ENCODE measurements around the gene CREB5. TPM values are rescaled to one million over a fixed set of nuclear protein-coding genes. Genes with fewer than 3 reads are reported as not detected.

The CREB5 gene
- total and polyA plus RNA-seq, 2 donors (not counting 3 experiments of a cell fraction or from before 2014, with no cell fraction given) = 19.6 to 28.4 TPM

- no peaks in the 10 kb centered on the region for H3K36me3 ChIP-seq (ENCODE audit: control insufficient read depth in 2 of 2, extremely low read depth in 1 of 2, insufficient read depth in 2 of 2, low read length in 2 of 2)
- H3K4me3 ChIP-seq (replicated peaks in 1 of 3; ENCODE audit: insufficient read depth in 1 of 3, low read depth in 1 of 3, low read length in 3 of 3) = no peak overlapping the region
- H4K20me1 ChIP-seq (replicated peaks; ENCODE audit: control insufficient read depth, extremely low read depth, insufficient read depth, low read length) = no peaks in the 10 kb centered on the region
- no peaks in the 10 kb centered on the region for H3K27me3 ChIP-seq (ENCODE audit: control insufficient read depth in 2 of 2, insufficient read depth in 2 of 2, low read length in 2 of 2)
- H3K9me1 ChIP-seq (replicated peaks; ENCODE audit: control insufficient read depth, extremely low read depth, insufficient read depth, low read length) = no peaks in the 10 kb centered on the region
- H3K9me3 ChIP-seq (replicated peaks; ENCODE audit: control insufficient read depth, insufficient read depth, low read length) = no peaks in the 10 kb centered on the region
- DNase-seq (ENCODE audit: low read depth, low spot score) (peak; percentile 71), FAIRE-seq (peak; percentile 99)
- H3K27ac ChIP-seq (ENCODE audit: insufficient read depth, low read depth, low read length) = no peak overlapping the region
- H3K9ac ChIP-seq (replicated peaks; ENCODE audit: extremely low read depth, insufficient read depth, low read length) = no peak overlapping the region
- BruUV-seq (replicated peaks) = no TSS peak
- no peaks in the 10 kb centered on the region for H3K79me2 ChIP-seq (ENCODE audit: control insufficient read depth, insufficient read depth, low read length)
- TF ChIP-seq FOS (IDR thresholded peaks at IDR 0.05; ENCODE audit: borderline replicate concordance, insufficient read depth, low read length) (peak; percentile 87), JUN (IDR thresholded peaks at IDR 0.05; ENCODE audit: borderline replicate concordance, insufficient read depth, insufficient read length, low read depth) (peak; percentile 33), MYC (IDR thresholded peaks at IDR 0.05; ENCODE audit: low read depth, low read length) (peak; percentile 49), GATA2 (IDR thresholded peaks at IDR 0.05; ENCODE audit: insufficient read depth, insufficient read length, low read depth, low read length) (no peak)
- dilution Hi-C loops (cut with MboI; ENCODE audit: extremely low pct_ligation_motif_present, low sequenced_read_pairs) (no loop called here), intact Hi-C loops (cut with micrococcal nuclease) (loop anchor here (1.0 kb wide), 1 partner anchor 63 kb away; no protein-coding TSS in a partner anchor)
- H3K4me2 ChIP-seq (ENCODE audit: insufficient read depth, low read length) = peak overlapping the region; percentile 12
- peaks cover 11% of the 10 kb centered on the region for H3K4me1 ChIP-seq (ENCODE audit: control insufficient read depth, extremely low read depth, insufficient read depth, low read length)
- POLR2A ChIA-PET = no interaction called here
- CTCF ChIA-PET = interaction anchor here (1.2 kb wide), 1 partner anchor 271 kb away, joined by 3 read pairs; no protein-coding TSS in a partner anchor
- H2AFZ ChIP-seq (ENCODE audit: low read depth, low read length) = no peak overlapping the region
Observed at GRCh38 chr7:28748933-28749584, 336.7 kb downstream of the CREB5 start.

DNA sequence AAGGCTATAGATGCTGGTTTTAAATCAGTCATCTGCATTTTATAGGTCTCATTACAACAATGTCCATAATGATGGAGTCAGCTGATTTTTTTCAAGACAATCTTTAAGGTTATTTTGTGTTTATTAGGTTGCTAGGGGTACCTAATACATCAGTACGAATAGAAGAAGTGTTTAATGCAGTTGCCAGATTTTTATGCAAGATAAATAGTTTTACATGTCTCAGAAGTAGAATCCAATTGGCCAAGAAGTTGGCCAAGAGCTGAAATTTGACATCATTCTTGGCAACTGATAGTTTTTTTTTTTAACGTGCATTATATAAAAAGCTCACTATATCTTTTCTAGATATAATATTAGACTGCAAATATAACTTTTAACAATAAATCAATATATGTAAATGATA is 337.3 kb downstream of the CREB5 start:
- H4K20me1 ChIP-seq (replicated peaks; ENCODE audit: control insufficient read depth, extremely low read depth, insufficient read depth, low read length) = no peaks in the 10 kb centered on the region
- H2AFZ ChIP-seq (ENCODE audit: low read depth, low read length) = no peak overlapping the region
- CTCF ChIA-PET = interaction anchor here (0.8 kb wide), 1 partner anchor 64 kb away, joined by 3 read pairs; no protein-coding TSS in a partner anchor
- TF ChIP-seq POLR2A (IDR thresholded peaks at IDR 0.05; ENCODE audit: low read depth, low read length) (no peak), EZH2 (IDR thresholded peaks at IDR 0.05; ENCODE audit: borderline replicate concordance, low read depth, low read length, severe bottlenecking) (no peak), GATA2 (IDR thresholded peaks at IDR 0.05; ENCODE audit: insufficient read depth, insufficient read length, low read depth, low read length) (no peak), FOS (IDR thresholded peaks at IDR 0.05; ENCODE audit: borderline replicate concordance, insufficient read depth, low read length) (no peak), POLR2AphosphoS5 (IDR thresholded peaks at IDR 0.05; ENCODE audit: insufficient read depth, low read depth, low read length) (no peak), JUN (IDR thresholded peaks at IDR 0.05; ENCODE audit: borderline replicate concordance, insufficient read depth, insufficient read length, low read depth) (no peak), MYC (IDR thresholded peaks at IDR 0.05; ENCODE audit: low read depth, low read length) (no peak), MAX (IDR thresholded peaks at IDR 0.05; ENCODE audit: insufficient read depth, insufficient read length) (no peak)
- TF ChIP-seq, protein P1, sequence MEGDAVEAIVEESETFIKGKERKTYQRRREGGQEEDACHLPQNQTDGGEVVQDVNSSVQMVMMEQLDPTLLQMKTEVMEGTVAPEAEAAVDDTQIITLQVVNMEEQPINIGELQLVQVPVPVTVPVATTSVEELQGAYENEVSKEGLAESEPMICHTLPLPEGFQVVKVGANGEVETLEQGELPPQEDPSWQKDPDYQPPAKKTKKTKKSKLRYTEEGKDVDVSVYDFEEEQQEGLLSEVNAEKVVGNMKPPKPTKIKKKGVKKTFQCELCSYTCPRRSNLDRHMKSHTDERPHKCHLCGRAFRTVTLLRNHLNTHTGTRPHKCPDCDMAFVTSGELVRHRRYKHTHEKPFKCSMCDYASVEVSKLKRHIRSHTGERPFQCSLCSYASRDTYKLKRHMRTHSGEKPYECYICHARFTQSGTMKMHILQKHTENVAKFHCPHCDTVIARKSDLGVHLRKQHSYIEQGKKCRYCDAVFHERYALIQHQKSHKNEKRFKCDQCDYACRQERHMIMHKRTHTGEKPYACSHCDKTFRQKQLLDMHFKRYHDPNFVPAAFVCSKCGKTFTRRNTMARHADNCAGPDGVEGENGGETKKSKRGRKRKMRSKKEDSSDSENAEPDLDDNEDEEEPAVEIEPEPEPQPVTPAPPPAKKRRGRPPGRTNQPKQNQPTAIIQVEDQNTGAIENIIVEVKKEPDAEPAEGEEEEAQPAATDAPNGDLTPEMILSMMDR (IDR thresholded peaks at IDR 0.05; ENCODE audit: extremely low read depth in 1 of 2, insufficient read depth in 1 of 2, low read depth in 1 of 2, low read length in 2 of 2) = no peak
- dilution Hi-C loops (cut with MboI; ENCODE audit: extremely low pct_ligation_motif_present, low sequenced_read_pairs) = no loop called here
- POLR2A ChIA-PET = no interaction called here
- H3K4me2 ChIP-seq (ENCODE audit: insufficient read depth, low read length) = peak overlapping the region; percentile 12
- BruUV-seq (replicated peaks) = no TSS peak
- no peaks in the 10 kb centered on the region for H3K27me3 ChIP-seq (ENCODE audit: control insufficient read depth in 2 of 2, insufficient read depth in 2 of 2, low read length in 2 of 2)
- intact Hi-C loops (cut with micrococcal nuclease) = loop anchor here (1.0 kb wide), 1 partner anchor 63 kb away; no protein-coding TSS in a partner anchor
- H3K27ac ChIP-seq (ENCODE audit: insufficient read depth, low read depth, low read length) = no peak overlapping the region
- FAIRE-seq (no peak), DNase-seq (ENCODE audit: low read depth, low spot score) (no peak)
- no peaks in the 10 kb centered on the region for H3K79me2 ChIP-seq (ENCODE audit: control insufficient read depth, insufficient read depth, low read length)
- H3K9me1 ChIP-seq (replicated peaks; ENCODE audit: control insufficient read depth, extremely low read depth, insufficient read depth, low read length) = no peaks in the 10 kb centered on the region
- no peaks in the 10 kb centered on the region for H3K9me3 ChIP-seq (replicated peaks; ENCODE audit: control insufficient read depth, insufficient read depth, low read length)
- peaks cover 11% of the 10 kb centered on the region for H3K4me1 ChIP-seq (ENCODE audit: control insufficient read depth, extremely low read depth, insufficient read depth, low read length)
- H3K4me3 ChIP-seq (replicated peaks in 1 of 3; ENCODE audit: insufficient read depth in 1 of 3, low read depth in 1 of 3, low read length in 3 of 3) = no peak overlapping the region
- H3K36me3 ChIP-seq (ENCODE audit: control insufficient read depth in 2 of 2, extremely low read depth in 1 of 2, insufficient read depth in 2 of 2, low read length in 2 of 2) = no peaks in the 10 kb centered on the region
- H3K9ac ChIP-seq (replicated peaks; ENCODE audit: extremely low read depth, insufficient read depth, low read length) = no peak overlapping the region

Measured in endothelial cell of umbilical vein (primary cell).